HEK293T (cell line): ENCODE results near the gene GALNT18.

ENCODE experiments used
- CTCF ChIA-PET: fragments of 350-600 bp; formaldehyde crosslinking; extraction: SDS; loops from one replicate; lab custom pipeline; 2021; ENCODE audit warnings: antibody characterized with exemption, inconsistent platforms; lab: Yijun Ruan, JAX
- POLR2A ChIA-PET: fragments of 350-600 bp; formaldehyde crosslinking; extraction: SDS; loops from one replicate; lab custom pipeline; 2020; ENCODE audit warnings: antibody characterized with exemption, inconsistent platforms; lab: Yijun Ruan, JAX
- DNase-seq: peaks from one replicate; pipeline ENCODE4 v3.0.0; 2012; ENCODE audit warnings: mixed read lengths; ENCODE audit errors: extremely low spot score
- ARNT ChIP-seq: fragments of 450-650 bp; IDR thresholded peaks from 2 replicates; pipeline ENCODE4 v1.6.1; 2017; ENCODE audit warnings: mild to moderate bottlenecking
- BHLHE40 ChIP-seq: fragments of 450-650 bp; IDR thresholded peaks from 2 replicates; pipeline ENCODE4 v1.6.1; 2016; ENCODE audit warnings: mild to moderate bottlenecking, moderate library complexity, borderline replicate concordance
- CTBP1 ChIP-seq: fragments of 450-650 bp; IDR thresholded peaks from 2 replicates; pipeline ENCODE4 v1.6.1; 2016; ENCODE audit warnings: borderline replicate concordance
- ELF4 ChIP-seq: fragments of 450-650 bp; IDR thresholded peaks from 2 replicates; pipeline ENCODE4 v1.6.1; 2017; ENCODE audit warnings: antibody characterized with exemption
- FOXA1 ChIP-seq: fragments of 450-650 bp; IDR thresholded peaks from 2 replicates; pipeline ENCODE4 v1.6.1; 2016; ENCODE audit warnings: mild to moderate bottlenecking
- FOXK2 ChIP-seq: fragments of 450-650 bp; IDR thresholded peaks from 2 replicates; pipeline ENCODE4 v1.6.1; 2016; ENCODE audit warnings: mild to moderate bottlenecking
- FOXM1 ChIP-seq: fragments of 450-650 bp; IDR thresholded peaks from 2 replicates; pipeline ENCODE4 v1.6.1; 2017; ENCODE audit warnings: mild to moderate bottlenecking, borderline replicate concordance
- HDGF ChIP-seq: fragments of 450-650 bp; IDR thresholded peaks from 2 replicates; pipeline ENCODE4 v1.6.1; 2017; ENCODE audit warnings: antibody characterized with exemption, borderline replicate concordance
- L3MBTL2 ChIP-seq: fragments of 450-650 bp; conservative IDR thresholded peaks from 2 replicates; pipeline ENCODE4 v1.6.1; 2016; ENCODE audit warnings: mild to moderate bottlenecking
- LEF1 ChIP-seq: fragments of 450-650 bp; IDR thresholded peaks from 2 replicates; pipeline ENCODE4 v1.6.1; 2017; ENCODE audit warnings: mild to moderate bottlenecking, borderline replicate concordance
- NFRKB ChIP-seq: fragments of 450-650 bp; IDR thresholded peaks from 2 replicates; pipeline ENCODE4 v1.6.1; 2016; ENCODE audit warnings: mild to moderate bottlenecking, moderate library complexity
- PKNOX1 ChIP-seq: fragments of 450-650 bp; IDR thresholded peaks from 2 replicates; pipeline ENCODE4 v1.6.1; 2016
- SP1 ChIP-seq: fragments of 450-650 bp; IDR thresholded peaks from 2 replicates; pipeline ENCODE4 v1.6.1; 2017
- SUZ12 ChIP-seq: fragments of 450-650 bp; IDR thresholded peaks from 2 replicates; pipeline ENCODE4 v1.6.1; 2016; ENCODE audit warnings: mild to moderate bottlenecking
- TARDBP ChIP-seq: fragments of 450-650 bp; IDR thresholded peaks from 2 replicates; pipeline ENCODE4 v1.6.1; 2016
- ZNF384 ChIP-seq: fragments of 450-650 bp; IDR thresholded peaks from 2 replicates; pipeline ENCODE4 v1.6.1; 2016

Gene GALNT18

DNA sequence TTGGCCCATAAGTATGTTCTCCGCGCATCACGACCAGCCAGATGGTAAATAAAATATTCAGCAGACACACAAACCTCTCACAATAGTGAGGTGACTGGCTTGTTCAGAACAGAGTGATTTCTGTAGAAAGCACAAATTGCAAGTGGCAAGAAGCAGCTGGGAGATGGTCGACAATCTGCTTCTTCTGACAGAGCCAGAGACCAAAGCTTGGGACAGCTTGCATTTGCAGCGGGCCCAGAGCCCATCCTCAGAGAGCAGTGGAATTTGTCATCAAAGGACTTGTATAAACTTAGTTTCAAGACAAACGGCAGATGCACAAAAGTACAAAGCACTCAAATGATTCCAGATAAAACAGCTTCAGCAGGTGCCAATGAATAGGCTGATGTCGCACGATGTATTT is 7.6 kb upstream of the GALNT18 start:
- DNase-seq, result no peak
- CTCF ChIA-PET, result no interaction called here
- TF ChIP-seq HDGF (no peak), L3MBTL2 (no peak), ELF4 (no peak), BHLHE40 (no peak), SP1 (no peak), PKNOX1 (no peak), CTBP1 (no peak), FOXM1 (no peak), ZNF384 (no peak), SUZ12 (no peak), ARNT (no peak), NFRKB (no peak), TARDBP (no peak), LEF1 (no peak), FOXK2 (no peak)
- POLR2A ChIA-PET, result no interaction called here

GRCh38 chr11:11628651-11629050 is 6.8 kb upstream of the GALNT18 start:
- no peak for TF ChIP-seq TARDBP
- no peak for TF ChIP-seq NFRKB
- TF ChIP-seq HDGF, result no peak
- TF ChIP-seq LEF1, result no peak
- TF ChIP-seq FOXM1, result no peak
- no peak for TF ChIP-seq PKNOX1
- no peak for TF ChIP-seq BHLHE40
- TF ChIP-seq ARNT, result no peak
- TF ChIP-seq ELF4, result no peak
- no peak for TF ChIP-seq SUZ12
- DNase-seq, result no peak
- POLR2A ChIA-PET, result no interaction called here
- CTCF ChIA-PET, result no interaction called here

GRCh38 chr11:11626128-11626527 is 4.3 kb upstream of the GALNT18 start:
- ChIA-PET POLR2A (no interaction called here), CTCF (interaction anchor here (0.7 kb wide), 1 partner anchor 34 kb away, joined by 3 read pairs; no protein-coding TSS in a partner anchor)
- no peak for TF ChIP-seq BHLHE40
- no peak for TF ChIP-seq HDGF
- no peak for TF ChIP-seq SP1
- no peak for TF ChIP-seq CTBP1
- TF ChIP-seq PKNOX1, result no peak
- TF ChIP-seq ARNT, result no peak
- no peak for TF ChIP-seq LEF1
- TF ChIP-seq TARDBP, result no peak
- TF ChIP-seq FOXA1, result no peak
- TF ChIP-seq L3MBTL2, result no peak
- TF ChIP-seq FOXM1, result no peak
- no peak for TF ChIP-seq ELF4
- no peak for TF ChIP-seq SUZ12
- TF ChIP-seq NFRKB, result no peak
- TF ChIP-seq FOXK2, result no peak
- no peak for TF ChIP-seq ZNF384
- no peak for DNase-seq

- DNase-seq, result no peak
- POLR2A ChIA-PET, result no interaction called here
- CTCF ChIA-PET, result no interaction called here
- TF ChIP-seq LEF1 (no peak), TARDBP (no peak)
These were observed 3.1 kb upstream of the GALNT18 start for GRCh38 chr11:11624926-11625325.

GRCh38 chr11:11624204-11624603 is 2.4 kb upstream of the GALNT18 start:
- POLR2A ChIA-PET, result no interaction called here
- CTCF ChIA-PET, result no interaction called here
- TF ChIP-seq BHLHE40 (no peak), SUZ12 (no peak), L3MBTL2 (no peak), LEF1 (no peak), HDGF (no peak), ZNF384 (no peak), PKNOX1 (no peak), NFRKB (no peak), SP1 (no peak), FOXK2 (no peak), ELF4 (no peak), ARNT (no peak), FOXM1 (no peak), CTBP1 (no peak), TARDBP (no peak), FOXA1 (no peak)

GRCh38 chr11:11622772-11623171 is 967 bp upstream of the GALNT18 start:
- TF ChIP-seq PKNOX1 (no peak), HDGF (no peak), ELF4 (no peak), LEF1 (no peak), NFRKB (no peak), BHLHE40 (no peak), TARDBP (no peak), FOXA1 (no peak)
- ChIA-PET POLR2A (no interaction called here), CTCF (no interaction called here)
- DNase-seq, result no peak

More at GRCh38 chr11:11624204-11624603, 2.4 kb upstream of the GALNT18 start:
- no peak for DNase-seq
